Gastrocnemius medialis (tissue), 4 donors: ENCODE measurements around the gene CCDC40.

ENCODE experiments used
- POLR2A ChIP-seq, 2 donors: fragments of 450-650 bp; IDR thresholded peaks; one replicate each; pipeline ENCODE4 v1.6.1; 2017; ENCODE audit warnings: antibody characterized with exemption in 2 of 2, mild to moderate bottlenecking in 2 of 2, moderate library complexity in 2 of 2
- TF ChIP-seq, protein P1 (sequence below), 5 experiments: fragments of 450-650 bp in 3 of 5; fragments of 200-600 bp in 2 of 5; sonication (generic) in 2 of 5; IDR thresholded peaks in 4 of 5; conservative IDR thresholded peaks in 1 of 5; 1 replicate in 4 of 5; 2 replicates in 1 of 5; pipeline ENCODE4 v1.5.1; 2016 to 2019; ENCODE audit warnings: antibody characterized with exemption in 5 of 5, mild to moderate bottlenecking in 3 of 5, moderate library complexity in 3 of 5

DNA sequence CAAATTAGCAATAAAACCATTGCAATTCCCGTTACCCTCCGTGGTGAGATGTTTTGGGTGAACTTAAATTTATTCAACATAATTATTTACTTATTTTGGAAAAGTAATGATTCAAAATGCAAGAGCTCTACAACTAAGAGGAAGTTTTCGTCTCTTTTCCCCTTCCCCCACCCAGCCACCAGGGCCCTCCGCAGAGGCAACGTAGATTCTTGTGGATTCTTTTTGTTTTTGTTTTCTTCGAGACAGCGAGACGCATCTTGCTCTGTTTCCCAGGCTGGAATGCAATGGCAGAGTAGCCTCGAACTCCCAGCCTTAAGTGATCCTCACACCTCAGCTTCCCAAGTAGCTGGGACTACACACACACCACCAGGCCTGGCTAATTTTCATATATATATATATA, 19.2 kb downstream of the CCDC40 start:
- TF ChIP-seq, protein P1, sequence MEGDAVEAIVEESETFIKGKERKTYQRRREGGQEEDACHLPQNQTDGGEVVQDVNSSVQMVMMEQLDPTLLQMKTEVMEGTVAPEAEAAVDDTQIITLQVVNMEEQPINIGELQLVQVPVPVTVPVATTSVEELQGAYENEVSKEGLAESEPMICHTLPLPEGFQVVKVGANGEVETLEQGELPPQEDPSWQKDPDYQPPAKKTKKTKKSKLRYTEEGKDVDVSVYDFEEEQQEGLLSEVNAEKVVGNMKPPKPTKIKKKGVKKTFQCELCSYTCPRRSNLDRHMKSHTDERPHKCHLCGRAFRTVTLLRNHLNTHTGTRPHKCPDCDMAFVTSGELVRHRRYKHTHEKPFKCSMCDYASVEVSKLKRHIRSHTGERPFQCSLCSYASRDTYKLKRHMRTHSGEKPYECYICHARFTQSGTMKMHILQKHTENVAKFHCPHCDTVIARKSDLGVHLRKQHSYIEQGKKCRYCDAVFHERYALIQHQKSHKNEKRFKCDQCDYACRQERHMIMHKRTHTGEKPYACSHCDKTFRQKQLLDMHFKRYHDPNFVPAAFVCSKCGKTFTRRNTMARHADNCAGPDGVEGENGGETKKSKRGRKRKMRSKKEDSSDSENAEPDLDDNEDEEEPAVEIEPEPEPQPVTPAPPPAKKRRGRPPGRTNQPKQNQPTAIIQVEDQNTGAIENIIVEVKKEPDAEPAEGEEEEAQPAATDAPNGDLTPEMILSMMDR (IDR thresholded peaks at IDR 0.05 in 4 of 5, conservative IDR thresholded peaks at IDR 0.05 in 1 of 5): no peak
- no peak for TF ChIP-seq POLR2A (IDR thresholded peaks at IDR 0.05)
